ENCODE measurements around the gene METTL3.
"Not testable (repeated sequence)": the region's sequence is repeated elsewhere in the genome, so short reads cannot be mapped to it uniquely, and the experiment has no call there.

The METTL3 gene

GRCh38 chr14:21510735-21511657 is at the start of gene METTL3:
METTL3 (minus strand) TSS chr14:21511340; CDS start chr14:21511223, 117 bp downstream.
- peak; percentile 99 for DNase-seq

GRCh38 chr14:21558703-21559170 is 47.6 kb upstream of the METTL3 start:
- no peak for DNase-seq

- DNase-seq = peak; percentile 86
Observed at GRCh38 chr14:21557084-21557901, 46.2 kb upstream of the METTL3 start.

- DNase-seq = no peak
Observed at GRCh38 chr14:21556378-21557083, 45.4 kb upstream of the METTL3 start.

GRCh38 chr14:21553266-21553665 is 42.1 kb upstream of the METTL3 start:
- no peak for DNase-seq

- not testable (repeated sequence) for DNase-seq
Observed at GRCh38 chr14:21544588-21544987, 33.4 kb upstream of the METTL3 start.

- no peak for DNase-seq
Observed at GRCh38 chr14:21543963-21544362, 32.8 kb upstream of the METTL3 start.

- DNase-seq = no peak
Observed at GRCh38 chr14:21543521-21543960, 32.4 kb upstream of the METTL3 start.

GRCh38 chr14:21541413-21542074 is 30.4 kb upstream of the METTL3 start:
- no peak for DNase-seq

- no peak for DNase-seq
Observed at GRCh38 chr14:21539189-21539940, 28.2 kb upstream of the METTL3 start.

- DNase-seq = no peak
Observed at GRCh38 chr14:21537090-21537424, 25.9 kb upstream of the METTL3 start.

- peak; percentile 23 for DNase-seq
Observed at GRCh38 chr14:21536418-21537089, 25.4 kb upstream of the METTL3 start.

- no peak for DNase-seq
Observed at GRCh38 chr14:21535545-21536417, 24.6 kb upstream of the METTL3 start.

GRCh38 chr14:21534576-21534975 is 23.4 kb upstream of the METTL3 start:
- DNase-seq = no peak

- DNase-seq = no peak
Observed at GRCh38 chr14:21533294-21533693, 22.2 kb upstream of the METTL3 start.

- no peak for DNase-seq
Observed at GRCh38 chr14:21529515-21529914, 18.4 kb upstream of the METTL3 start.

- no peak for DNase-seq
Observed at GRCh38 chr14:21528381-21529348, 17.5 kb upstream of the METTL3 start.

- no peak for DNase-seq
Observed at GRCh38 chr14:21527318-21527679, 16.2 kb upstream of the METTL3 start.
